Osteocyte (in vitro differentiated cells): ENCODE measurements around the gene SDCBP2. TPM values are rescaled to one million over a fixed set of nuclear protein-coding genes. Genes with fewer than 3 reads are reported as not detected.

ENCODE experiments used
- DNase-seq: peaks from one replicate; pipeline ENCODE4 v3.0.0; 2021; ENCODE audit warnings: mixed read lengths; ENCODE audit not compliant: unreplicated experiment; ENCODE audit errors: extremely low spot score
- H3K27ac Mint-ChIP-seq: one replicate; pipeline ENCODE4 v1.8.0; 2021; ENCODE audit warnings: mild to moderate bottlenecking, mixed read lengths; ENCODE audit not compliant: unreplicated experiment
- H3K27me3 Mint-ChIP-seq: one replicate; pipeline ENCODE4 v1.8.0; 2021; ENCODE audit warnings: mixed read lengths; ENCODE audit not compliant: unreplicated experiment
- H3K36me3 Mint-ChIP-seq: one replicate; pipeline ENCODE4 v1.8.0; 2021; ENCODE audit warnings: mixed read lengths; ENCODE audit not compliant: unreplicated experiment
- H3K4me1 Mint-ChIP-seq: one replicate; pipeline ENCODE4 v1.8.0; 2021; ENCODE audit warnings: mixed read lengths; ENCODE audit not compliant: unreplicated experiment
- H3K4me3 Mint-ChIP-seq: one replicate; pipeline ENCODE4 v1.8.0; 2021; ENCODE audit warnings: mild to moderate bottlenecking, moderate library complexity, mixed read lengths; ENCODE audit not compliant: unreplicated experiment
- H3K9me3 Mint-ChIP-seq: one replicate; pipeline ENCODE4 v1.8.0; 2021; ENCODE audit warnings: mixed read lengths; ENCODE audit not compliant: unreplicated experiment
- CTCF ChIP-seq: fragments of 200-600 bp; sonication (generic); IDR thresholded peaks from 2 replicates; pipeline ENCODE4 v1.5.0; 2021; ENCODE audit warnings: antibody characterized with exemption, mild to moderate bottlenecking, moderate library complexity
- total RNA-seq: library from RNA; stranded (reverse); gene quantifications from 2 replicates; pipeline ENCODE4 v1.2.1, GENCODE V29; 2021

The SDCBP2 gene
- total RNA-seq, 1 donor from 2014 or later, result 0.97 TPM

- no peak for DNase-seq
- peak overlapping the region; percentile 55 for H3K27ac Mint-ChIP-seq
- H3K36me3 Mint-ChIP-seq, result peaks cover 27% of the 10 kb centered on the region
- H3K27me3 Mint-ChIP-seq, result no peaks in the 10 kb centered on the region
- H3K4me1 Mint-ChIP-seq, result peaks cover 39% of the 10 kb centered on the region
- no peaks in the 10 kb centered on the region for H3K9me3 Mint-ChIP-seq
- no peak for TF ChIP-seq CTCF
- no peak overlapping the region for H3K4me3 Mint-ChIP-seq
Measured at GRCh38 chr20:1368448-1369199, 39.7 kb upstream of the SDCBP2 start.

GRCh38 chr20:1367479-1367878 is 38.5 kb upstream of the SDCBP2 start:
- peaks cover 39% of the 10 kb centered on the region for H3K4me1 Mint-ChIP-seq
- H3K4me3 Mint-ChIP-seq, result no peak overlapping the region
- H3K27ac Mint-ChIP-seq, result no peak overlapping the region
- TF ChIP-seq CTCF, result no peak
- H3K9me3 Mint-ChIP-seq, result no peaks in the 10 kb centered on the region
- DNase-seq, result no peak
- no peaks in the 10 kb centered on the region for H3K27me3 Mint-ChIP-seq
- H3K36me3 Mint-ChIP-seq, result peaks cover 21% of the 10 kb centered on the region

GRCh38 chr20:1364106-1364505 is 35.2 kb upstream of the SDCBP2 start:
- H3K27me3 Mint-ChIP-seq, result no peaks in the 10 kb centered on the region
- H3K9me3 Mint-ChIP-seq, result no peaks in the 10 kb centered on the region

GRCh38 chr20:1363522-1363921 is 34.6 kb upstream of the SDCBP2 start:
- Mint-ChIP-seq H3K4me1 (peaks cover 9% of the 10 kb centered on the region), H3K27me3 (no peaks in the 10 kb centered on the region), H3K36me3 (peaks cover 32% of the 10 kb centered on the region), H3K9me3 (no peaks in the 10 kb centered on the region), H3K27ac (no peak overlapping the region), H3K4me3 (no peak overlapping the region)
- DNase-seq, result no peak
- no peak for TF ChIP-seq CTCF

More at GRCh38 chr20:1364106-1364505, 35.2 kb upstream of the SDCBP2 start:
- TF ChIP-seq CTCF, result no peak
- peaks cover 15% of the 10 kb centered on the region for H3K4me1 Mint-ChIP-seq
- peaks cover 34% of the 10 kb centered on the region for H3K36me3 Mint-ChIP-seq
- no peak overlapping the region for H3K4me3 Mint-ChIP-seq
- H3K27ac Mint-ChIP-seq, result no peak overlapping the region
- no peak for DNase-seq

GRCh38 chr20:1362484-1362883 is 33.5 kb upstream of the SDCBP2 start:
- no peaks in the 10 kb centered on the region for H3K9me3 Mint-ChIP-seq
- no peaks in the 10 kb centered on the region for H3K27me3 Mint-ChIP-seq
- no peak for DNase-seq
- peaks cover 28% of the 10 kb centered on the region for H3K36me3 Mint-ChIP-seq
- no peak overlapping the region for H3K27ac Mint-ChIP-seq
- no peak for TF ChIP-seq CTCF
- no peaks in the 10 kb centered on the region for H3K4me1 Mint-ChIP-seq
- no peak overlapping the region for H3K4me3 Mint-ChIP-seq
